Stimulated activated CD8-positive, alpha-beta memory T cell treated with anti-CD3 and anti-CD28 coated beads, Interleukin-4, amount 100 ng/mL, for 4 hours (primary cell): ENCODE data around the gene FAM193A.
"Not testable (repeated sequence)": the region's sequence is repeated elsewhere in the genome, so short reads cannot be mapped to it uniquely, and the experiment has no call there.

Source experiments
- DNase-seq, 2 donors: peaks; one replicate each; pipeline ENCODE4 v3.0.0-alpha.2; 2020; ENCODE audit warnings: low read depth in 2 of 2, low spot score in 1 of 2

Gene FAM193A

DNA sequence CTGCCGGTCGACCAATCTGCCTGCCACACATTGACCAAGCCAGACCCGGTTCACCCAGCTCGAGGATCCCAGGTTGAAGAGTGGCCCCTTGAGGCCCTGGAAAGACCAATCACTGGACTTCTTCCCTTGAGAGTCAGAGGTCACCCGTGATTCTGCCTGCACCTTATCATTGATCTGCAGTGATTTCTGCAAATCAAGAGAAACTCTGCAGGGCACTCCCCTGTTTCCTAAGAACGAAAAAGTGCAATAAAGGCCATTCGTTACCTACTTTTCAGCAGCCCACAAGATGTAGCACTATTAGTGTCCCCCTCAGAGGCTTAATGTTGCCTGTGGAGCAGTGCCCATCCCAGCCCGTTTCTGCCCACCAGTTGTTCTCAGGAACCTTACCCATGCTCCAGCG, 22.3 kb upstream of the FAM193A start:
- not testable (repeated sequence) for DNase-seq

DNA sequence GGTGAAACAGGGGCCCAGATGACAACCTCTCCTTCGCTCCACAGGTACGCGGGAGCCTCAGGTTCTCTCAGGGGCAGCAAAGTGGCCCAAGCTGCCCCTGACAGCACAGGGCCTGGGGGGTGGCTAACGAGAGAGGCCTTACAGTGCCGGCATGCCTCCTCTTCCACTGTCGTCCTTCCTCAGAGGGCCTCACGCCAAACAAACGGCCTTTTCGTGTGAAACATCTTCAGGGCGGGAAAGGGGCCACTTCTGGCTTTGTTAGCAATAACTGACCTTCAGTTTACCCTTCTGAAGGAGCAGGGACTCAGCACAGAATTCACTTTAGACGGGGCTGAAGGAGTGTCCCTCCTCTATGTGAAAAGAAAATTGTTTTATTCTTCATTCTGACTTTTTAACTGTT, 21.5 kb upstream of the FAM193A start:
- not testable (repeated sequence) for DNase-seq

DNA sequence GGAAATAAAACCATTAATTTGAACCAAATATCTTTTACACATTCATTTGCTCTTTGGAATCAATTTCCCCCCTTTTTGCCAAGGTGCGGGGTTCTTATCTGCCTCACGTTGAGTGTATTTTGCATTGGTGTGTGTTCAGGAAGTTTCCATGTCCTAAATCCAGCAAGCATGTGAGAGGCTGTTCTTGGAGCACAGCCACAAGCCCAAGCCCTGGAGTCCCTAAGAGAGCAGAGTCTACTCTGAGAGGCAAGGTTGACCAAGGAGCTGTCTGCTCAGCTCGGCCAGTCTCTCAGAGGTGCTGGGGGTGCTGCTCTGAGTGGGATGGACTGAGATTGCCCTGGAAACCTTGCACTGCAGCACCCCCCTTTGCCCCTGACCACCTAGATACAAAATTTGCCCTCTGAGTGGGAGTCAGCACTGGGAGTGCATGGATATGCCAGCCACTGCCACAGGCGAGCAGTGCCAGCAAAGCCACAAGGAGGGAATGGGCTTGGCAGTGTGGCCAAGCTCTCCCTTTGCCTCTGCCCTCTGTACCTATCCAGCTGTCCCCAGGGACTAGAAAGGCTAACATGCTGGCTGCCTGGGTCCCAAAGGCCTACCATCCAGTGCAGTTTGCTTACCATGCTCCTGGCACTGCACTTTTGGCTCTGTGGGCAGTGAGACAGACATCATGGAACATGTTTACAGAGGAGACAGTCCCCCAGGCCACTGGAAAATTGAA, 20.5 kb upstream of the FAM193A start:
- no peak for DNase-seq

DNA sequence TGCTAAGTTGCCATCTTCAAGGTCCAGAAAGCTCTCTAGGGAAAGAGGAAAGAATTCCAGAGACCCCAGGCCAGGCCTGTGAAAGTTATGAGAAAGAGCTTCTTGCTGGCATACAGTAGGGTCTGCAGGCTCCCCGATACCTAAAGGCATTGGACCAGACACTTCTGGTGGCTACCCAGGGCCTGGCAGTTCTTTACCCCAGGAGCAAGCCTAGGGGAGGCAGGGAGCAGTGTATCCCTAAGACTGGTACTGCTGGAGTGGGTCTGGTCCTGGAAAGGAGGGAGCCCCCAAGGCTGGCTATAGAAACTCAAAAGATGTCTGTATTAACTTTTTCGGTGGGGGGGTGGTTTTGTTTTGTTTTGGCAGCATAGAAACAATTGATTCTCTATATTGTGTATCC, 19.8 kb upstream of the FAM193A start:
- DNase-seq: no peak

DNA sequence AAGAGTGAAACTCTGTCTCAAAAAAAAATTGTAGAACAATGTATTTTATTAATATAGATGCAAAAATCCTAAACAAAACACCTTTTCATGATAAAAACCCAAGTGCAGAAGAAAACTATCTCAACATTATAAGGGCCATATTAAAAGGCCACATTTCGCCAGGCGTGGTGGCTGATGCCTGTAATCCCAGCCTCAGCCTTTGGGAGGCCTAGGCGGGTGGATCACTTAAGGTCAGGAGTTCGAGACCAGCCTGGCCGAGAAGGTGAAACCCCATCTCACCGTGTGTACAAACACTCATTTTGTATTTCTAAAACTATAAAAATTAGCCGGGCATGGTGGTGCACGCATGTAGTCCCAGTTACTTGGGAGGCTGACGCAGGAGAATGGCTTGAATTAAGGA, 9.9 kb upstream of the FAM193A start:
- DNase-seq: no peak

DNA sequence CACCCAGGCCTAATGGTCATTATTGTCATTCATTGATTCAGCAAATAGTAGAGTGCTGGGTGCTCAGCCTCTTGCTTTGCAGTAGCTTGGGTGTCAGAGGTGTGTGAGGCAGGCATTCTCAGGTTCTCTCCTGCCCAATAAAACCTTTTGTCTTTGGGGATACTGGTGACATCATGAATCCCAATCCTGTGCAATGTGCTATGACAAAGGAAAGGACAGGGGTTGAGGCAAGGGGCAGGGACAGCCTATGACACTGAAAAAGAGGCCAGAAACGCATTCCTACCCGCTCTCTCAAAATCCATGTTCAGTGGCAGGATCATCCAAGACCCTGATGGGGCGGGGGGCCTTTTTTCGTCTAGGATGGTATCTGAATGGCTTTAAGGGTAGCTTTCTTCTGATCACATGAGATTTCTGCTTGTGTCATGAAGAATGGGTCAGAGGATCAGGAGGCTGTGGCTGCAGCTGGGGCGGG, 1.5 kb upstream of the FAM193A start:
- no peak for DNase-seq

DNA sequence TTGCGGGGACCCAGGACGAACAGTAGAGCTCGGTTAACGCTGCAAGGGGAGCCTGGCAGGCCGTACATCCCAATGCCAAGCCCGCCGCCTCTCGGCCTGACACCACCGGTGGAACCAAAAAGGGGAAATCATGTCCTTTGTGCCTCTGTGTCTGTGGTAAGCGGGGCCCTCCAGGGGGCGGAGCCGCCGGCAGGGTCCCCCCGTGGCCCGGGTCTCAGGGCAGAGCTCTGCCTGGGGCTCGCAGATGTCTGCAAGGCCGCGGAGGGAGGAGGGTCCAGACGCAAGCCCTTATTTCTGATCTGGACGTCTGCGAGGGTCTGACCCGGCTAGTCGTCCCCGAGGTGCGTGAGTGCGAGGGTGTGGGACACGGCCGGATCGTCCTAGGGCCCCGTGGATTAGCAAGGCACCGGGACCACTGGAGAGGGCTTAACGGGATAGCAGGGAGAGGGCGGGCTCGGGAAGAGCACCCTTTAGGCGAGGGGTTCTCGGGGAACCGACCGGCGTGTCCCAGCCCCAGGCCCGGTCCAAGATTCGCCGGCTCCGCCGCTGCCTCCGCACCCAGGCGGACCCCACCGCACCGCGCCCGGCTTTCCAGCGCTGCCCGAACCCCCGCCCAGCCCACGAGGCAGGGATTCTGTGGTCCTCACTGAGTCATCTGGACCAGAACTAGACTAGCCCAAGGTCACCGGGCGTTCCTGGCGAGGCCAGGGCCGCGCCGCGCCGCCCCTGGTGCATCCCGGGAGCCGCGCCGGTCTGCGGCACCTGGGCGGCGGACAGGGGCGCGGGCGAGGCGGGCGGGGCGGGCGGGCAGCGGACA, 863 bp upstream of the FAM193A start:
- DNase-seq: peak; percentile 11 to 12

DNA sequence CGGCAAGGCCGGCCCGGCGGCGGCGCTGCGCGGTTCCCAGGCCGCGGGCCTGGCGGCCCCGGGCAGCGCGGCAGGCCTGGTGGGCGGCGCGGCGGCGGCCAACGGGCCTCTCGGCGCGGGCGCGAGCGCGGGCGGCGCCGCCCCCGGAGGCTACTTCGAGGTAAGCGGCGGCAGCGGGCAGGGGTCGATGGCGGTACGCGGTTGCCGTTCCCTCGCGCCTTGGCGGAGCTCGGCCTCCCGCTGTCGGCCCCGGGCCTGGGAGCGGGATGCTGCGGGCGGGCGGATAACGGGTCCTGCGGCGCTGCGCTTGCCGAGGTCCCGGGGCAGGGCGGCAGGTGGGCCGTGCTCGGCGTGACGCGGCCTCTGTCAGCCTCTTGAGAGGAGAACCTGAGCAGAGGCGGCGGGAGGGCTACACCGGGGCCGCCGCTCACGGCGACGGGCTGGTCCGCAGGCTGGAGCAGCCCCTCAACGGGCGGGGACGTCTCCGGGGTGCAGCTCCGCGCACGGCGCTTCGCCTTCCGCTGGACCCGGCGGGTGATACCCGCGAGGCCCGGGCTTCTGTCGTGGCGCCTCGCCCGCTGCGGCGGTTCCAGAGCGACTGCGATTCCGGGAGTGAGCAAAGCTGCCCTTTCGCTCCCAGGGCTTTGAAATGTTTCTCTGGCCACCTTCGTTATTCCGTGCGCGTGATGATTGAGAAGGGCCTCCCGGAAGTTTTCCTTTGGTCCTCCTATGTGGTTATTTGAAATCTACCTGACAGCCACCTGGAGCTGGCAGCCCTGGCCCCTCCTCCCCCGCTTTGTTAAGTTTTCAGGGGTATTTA, 774 bp downstream of the FAM193A start:
- peak; percentile 6 to 23 for DNase-seq

DNA sequence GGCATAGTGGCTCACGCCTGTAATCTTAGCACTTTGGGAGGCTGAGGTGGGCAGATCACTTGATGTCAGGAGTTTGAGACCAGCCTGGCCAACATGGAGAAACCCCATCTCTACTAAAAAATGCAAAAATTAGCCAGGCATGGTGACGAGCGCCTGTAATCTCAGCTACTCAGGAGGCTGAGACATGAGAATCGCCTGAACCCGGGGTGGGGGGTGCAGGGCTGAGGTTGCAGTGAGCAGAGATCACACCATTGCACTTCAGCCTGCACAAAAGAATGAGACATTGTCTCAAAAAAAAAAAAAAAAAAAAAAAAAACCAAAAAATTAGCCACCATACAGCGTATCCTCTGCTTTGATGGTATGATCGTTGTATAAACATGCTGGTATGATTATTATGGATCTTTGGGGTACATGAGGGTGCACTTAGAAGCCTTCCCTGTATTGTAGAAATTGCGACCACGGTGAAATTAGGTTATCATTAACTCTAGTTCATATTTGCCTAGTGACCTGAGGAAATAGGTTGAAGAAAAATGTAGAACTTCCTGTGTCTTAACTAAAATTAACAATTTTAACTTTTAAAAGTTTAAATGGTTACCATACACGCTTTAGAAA, 7.2 kb downstream of the FAM193A start:
- not testable (repeated sequence) for DNase-seq

DNA sequence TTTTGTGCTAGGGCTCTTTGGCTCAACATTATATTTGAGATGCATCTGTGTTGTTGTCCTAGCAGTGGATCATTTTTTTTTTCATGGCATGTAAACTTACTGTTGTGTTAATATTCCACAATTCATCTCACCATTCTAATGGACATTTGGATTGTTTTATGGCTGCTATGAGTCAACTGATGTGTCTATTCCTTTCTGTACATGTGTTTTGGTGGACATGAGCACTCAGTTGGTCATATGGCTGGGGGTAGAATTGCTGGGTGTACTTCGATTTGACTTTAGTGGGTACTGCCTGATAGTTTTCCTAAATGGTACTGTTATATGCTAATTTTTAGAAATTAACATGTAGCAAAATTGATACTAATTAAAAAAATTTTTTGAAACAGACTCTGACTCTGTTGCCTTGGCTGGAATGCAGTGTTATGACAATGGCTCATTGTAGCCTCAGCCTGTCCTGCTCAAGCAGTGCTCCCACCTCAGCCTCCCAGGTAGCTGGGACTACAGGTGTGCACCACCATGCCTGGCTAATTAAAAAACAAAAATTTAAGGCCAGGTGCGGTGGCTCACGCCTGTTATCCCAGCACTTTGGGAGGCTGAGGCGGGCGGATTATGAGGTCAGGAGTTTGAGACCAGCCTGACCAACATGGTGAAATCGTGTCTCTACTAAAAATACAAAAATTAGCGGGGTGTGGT, 9.0 kb downstream of the FAM193A start:
- no peak for DNase-seq

DNA sequence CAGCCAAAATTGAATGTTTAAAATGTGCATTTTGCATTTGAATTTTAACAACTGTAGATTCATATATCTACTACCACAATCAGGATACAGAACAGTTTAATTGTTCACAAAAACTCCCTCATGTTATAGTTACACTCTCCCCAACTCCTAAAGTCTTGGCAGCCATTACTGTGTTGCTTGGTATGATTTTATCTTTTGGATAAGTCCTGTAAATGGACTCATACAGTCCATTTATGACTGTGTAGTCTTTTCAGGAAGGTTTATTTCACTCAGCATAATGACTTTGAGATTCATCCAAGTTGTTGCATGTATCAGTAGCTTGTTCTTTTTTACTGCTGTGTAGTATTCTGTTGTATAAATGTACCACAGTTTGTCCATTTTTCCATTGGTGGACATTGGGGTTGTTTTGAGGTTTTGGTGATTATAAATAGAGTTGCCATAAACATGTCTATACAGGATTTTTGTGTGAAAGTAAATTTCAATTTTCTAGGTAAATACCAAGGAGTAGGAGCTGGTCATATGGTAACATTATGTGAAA, 9.9 kb downstream of the FAM193A start:
- DNase-seq: no peak

DNA sequence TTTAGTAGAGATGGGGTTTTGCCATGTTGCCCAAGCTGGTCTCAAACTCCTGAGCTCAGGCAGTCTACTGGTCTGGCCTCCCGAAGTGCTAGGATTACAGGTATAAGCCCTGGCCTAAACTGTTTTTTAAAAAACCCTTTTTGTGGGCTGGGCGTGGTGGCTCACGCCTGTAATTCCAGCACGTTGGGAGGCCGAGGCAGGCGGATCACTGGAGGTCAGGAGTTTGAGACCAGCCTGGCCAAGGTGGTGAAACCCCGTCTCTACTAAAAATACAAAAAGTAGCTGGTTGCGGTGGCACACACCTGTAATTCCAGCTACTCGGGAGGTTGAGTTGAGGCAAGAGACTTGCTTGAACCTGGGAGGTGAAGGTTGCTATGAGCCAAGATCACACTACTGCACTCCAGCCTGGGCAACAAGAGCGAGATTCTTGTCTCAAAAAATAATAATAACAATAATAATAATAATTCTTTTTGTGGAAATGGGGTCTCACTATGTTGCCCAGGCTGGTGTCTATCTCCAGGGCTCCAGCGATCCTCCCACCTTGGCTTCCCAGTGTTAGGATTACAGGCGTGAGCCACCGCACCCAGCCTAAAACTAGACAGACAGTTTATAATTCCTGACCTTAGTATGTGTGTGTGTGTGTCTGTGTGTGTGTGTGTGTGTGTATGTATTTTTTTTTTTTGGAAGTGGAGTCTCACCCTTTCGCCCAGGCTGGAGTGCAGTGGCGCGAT, 10.7 kb downstream of the FAM193A start:
- not testable (repeated sequence) for DNase-seq

DNA sequence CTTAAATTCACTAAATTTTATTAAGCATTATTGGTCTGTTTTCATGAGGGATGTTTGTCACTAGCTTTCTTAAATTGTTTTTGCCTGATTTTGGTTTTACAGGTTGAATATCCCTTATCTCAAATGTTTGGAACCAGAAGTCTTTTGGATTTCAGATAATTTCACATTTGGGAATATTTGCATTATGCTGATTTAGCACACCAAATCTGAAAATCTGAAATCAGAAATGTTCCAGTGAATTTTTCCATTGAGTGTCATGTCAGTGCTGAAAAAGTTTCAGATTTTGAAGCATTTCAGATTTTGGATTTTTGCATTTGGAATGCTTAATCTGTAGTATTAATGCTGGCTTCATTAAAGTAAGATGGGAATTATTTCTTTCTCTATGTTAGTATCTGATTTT, 14.7 kb downstream of the FAM193A start:
- no peak for DNase-seq

DNA sequence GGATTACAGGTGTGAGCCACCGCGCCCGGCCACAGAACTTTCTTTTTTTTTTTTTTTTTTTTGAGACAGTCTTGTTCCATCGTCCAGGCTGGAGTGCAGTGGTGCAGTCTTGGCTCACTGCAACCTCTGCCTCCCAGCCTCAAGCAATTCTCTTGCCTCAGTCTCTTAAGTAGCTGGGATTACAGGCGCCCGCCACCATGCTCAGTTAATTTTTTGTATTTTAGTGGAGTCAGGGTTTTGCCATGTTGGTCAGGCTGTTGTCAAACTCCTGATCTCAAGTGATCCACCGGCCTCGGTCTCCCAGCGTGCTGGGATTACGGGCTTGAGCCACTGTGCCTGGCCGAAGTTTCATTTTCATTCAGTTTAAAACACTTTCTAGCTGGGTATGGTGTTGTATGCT, 16.4 kb downstream of the FAM193A start:
- no peak for DNase-seq

DNA sequence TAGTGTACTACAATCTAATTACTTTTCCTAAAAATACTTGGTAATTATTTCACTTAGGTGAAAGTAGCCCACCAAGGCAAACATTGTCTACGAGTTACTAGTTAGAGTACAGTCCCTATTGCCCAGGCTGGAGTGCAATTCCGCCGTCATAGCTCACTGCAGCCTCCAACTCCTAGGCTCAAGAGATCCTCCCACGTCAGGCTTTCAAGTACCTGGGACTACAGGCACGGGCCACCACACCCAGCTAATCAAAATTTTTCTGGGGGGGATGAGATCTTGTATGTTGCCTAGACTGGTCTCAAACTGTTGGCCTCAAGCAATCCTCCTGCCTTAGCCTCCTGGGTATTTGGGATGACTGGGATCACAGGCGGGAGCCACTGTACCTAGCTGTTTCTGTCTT, 21.9 kb downstream of the FAM193A start:
- no peak for DNase-seq

DNA sequence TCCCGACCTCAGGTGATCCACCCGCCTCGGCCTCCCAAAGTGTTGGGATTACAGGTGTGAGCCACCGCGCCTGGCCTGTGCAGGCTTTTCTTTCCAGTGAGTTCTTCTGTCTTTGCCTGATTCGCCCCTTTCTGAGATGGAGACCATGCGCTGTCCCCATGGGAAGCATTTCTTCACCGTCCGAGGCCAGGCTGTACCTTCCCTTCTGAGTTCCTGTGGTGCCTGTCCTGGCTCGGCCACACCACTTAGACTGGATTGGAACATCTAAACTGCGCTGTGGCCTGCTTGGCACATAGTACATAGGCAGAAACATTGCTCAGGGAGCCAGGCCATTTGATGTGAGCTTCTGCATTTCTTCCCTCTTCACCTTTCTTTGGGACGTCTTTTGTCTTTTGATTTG, 23.7 kb downstream of the FAM193A start:
- DNase-seq: no peak

DNA sequence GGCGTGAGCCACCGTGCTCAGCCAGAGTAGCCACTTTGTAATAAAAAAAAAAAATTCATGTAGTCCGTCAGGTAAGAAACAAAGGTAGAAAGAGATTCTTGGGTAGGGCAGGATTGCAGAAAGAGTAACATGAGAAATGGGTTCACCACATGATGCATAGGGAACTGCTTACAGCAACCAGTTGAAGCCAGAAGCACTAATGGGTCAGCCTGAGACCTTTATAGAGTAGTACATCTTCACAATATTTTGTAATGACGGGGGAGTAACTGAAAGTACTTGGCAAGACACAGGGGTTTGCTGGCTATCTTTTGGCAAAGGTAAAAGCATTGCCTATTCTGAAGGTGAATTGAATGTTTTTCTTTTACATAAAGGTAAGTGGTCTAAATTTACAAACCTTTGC, 29.1 kb downstream of the FAM193A start:
- no peak for DNase-seq

DNA sequence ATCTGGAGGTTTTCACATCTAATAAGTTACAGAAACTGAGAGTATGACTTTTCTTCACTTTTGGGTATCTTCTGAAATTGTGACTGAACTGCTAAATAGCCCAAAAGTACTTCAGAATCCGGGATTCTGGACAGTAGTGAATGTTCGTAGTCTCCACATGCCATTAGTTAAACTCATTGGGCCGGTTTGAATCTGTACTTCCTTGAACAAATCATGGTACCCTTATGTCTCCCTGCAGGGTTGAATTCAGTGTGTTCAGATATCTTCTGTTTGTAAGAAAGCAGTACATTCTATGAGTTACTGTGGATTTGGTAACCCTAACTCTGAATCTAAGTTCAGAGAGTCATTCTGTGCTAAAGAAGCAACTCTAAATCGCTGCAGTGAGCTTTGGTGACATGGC, 33.6 kb downstream of the FAM193A start:
- no peak for DNase-seq

DNA sequence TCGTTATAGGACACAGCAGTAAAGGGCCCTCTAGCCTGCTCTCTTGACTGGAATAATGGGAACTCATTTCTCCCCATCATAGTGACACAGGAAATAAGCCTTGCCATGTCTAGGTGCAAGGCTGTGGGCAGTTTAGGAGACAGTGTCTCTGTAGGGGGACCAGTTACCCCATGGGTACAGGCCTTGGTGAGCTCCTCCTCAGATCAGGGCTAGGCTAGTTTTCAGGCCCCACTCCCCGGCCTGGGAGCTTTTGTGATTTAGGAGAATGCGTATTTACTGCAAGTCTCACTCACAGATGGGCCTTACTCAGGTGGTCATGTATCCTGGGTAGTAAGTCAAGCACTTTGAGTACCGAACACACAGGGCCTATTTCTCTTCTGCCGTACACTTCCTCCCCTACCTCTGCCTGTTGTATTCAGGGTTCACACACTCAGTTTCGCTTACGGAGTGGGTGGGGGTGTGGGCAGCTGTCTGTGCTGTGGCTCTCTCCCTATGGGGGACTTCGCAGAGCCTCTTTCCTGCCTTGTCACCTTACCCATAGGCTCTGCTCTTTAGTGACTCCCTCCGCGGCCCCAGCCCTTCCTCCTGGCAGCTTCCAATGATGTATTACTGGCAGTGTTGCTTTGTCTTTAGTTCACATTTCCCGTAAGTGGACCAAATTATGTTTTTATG, 34.2 kb downstream of the FAM193A start:
- peak; percentile 11 to 52 for DNase-seq
